ENCODE measurements around the gene IL17C.

- no peak for TF ChIP-seq CTCF (IDR thresholded peaks at IDR 0.05; ENCODE audit: borderline replicate concordance, extremely low read depth, low read length, poor library complexity, severe bottlenecking)
- TF ChIP-seq EZH2 (IDR thresholded peaks at IDR 0.05; ENCODE audit: borderline replicate concordance, low read depth, low read length, severe bottlenecking) = no peak
Observed at GRCh38 chr16:88629835-88630234, 8.5 kb upstream of the IL17C start.
